ENCODE results near the gene ASB18. TPM values are rescaled to one million over a fixed set of nuclear protein-coding genes. Genes with fewer than 3 reads are reported as not detected.

ASB18 gene
- total and polyA plus RNA-seq, 10 of the 15 experiments (the other 5 are each of a cell fraction or from before 2014, with no cell fraction given), result not detected

DNA sequence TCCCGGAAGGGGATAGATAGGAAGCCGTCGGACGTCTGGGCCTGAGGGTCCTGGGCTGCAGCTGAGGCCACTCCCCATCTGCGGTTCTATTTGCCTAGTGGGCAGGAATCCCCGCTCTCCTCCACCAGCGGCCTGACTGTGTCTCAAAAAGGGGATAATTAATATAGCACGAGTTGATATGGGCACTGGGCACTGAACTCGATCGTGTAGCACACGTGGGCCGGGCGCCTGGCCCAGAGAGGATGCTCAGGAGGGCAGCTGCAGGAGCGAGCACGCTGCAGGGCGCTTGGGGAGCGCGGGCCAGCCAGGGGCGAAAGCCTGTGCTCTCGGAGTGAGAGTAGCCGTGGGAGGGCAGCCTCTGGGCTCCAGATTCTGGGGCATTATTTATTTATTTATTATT lies 87.3 kb downstream of the ASB18 start:
- no peak for ATAC-seq
- no peaks in the 10 kb centered on the region for H3K79me2 ChIP-seq (ENCODE audit: control insufficient read depth, insufficient read depth, low read length)
- no peak overlapping the region for H2AFZ ChIP-seq (ENCODE audit: control insufficient read depth, low read depth, low read length)
- H3K4me1 ChIP-seq (ENCODE audit: control insufficient read depth, insufficient read depth, low read length), result no peaks in the 10 kb centered on the region
- FAIRE-seq, result no peak
- no peak overlapping the region for H3K4me2 ChIP-seq (ENCODE audit: control insufficient read depth, insufficient read depth)
- no peak overlapping the region for H3K4me3 ChIP-seq
- no peaks in the 10 kb centered on the region for H3K36me3 ChIP-seq (ENCODE audit: control insufficient read depth in 2 of 2, insufficient read depth in 2 of 2, low read length in 1 of 2)
- ChIA-PET SMC1A (ENCODE audit: uncharacterized antibody, unreplicated experiment) (no interaction called here), POLR2A (no interaction called here), RAD21 (ENCODE audit: unreplicated experiment) (no interaction called here), CTCF (interaction anchor here (1.2 to 6.0 kb wide), 3 partner anchors 388 to 411 kb away, joined by 3 to 84 read pairs (median 6); no protein-coding TSS in a partner anchor)
- TF ChIP-seq EZH2 (IDR thresholded peaks at IDR 0.05; ENCODE audit: borderline replicate concordance, control insufficient read depth, low read depth, low read length) (no peak), TCF12 (IDR thresholded peaks at IDR 0.05; ENCODE audit: low read depth, low read length) (no peak), MEF2A (IDR thresholded peaks at IDR 0.05; ENCODE audit: insufficient read depth, low read depth, low read length) (no peak), BCL11A (IDR thresholded peaks at IDR 0.05; ENCODE audit: low read depth, low read length) (no peak), NR2C1 (IDR thresholded peaks at IDR 0.05) (no peak), SMARCA5 (IDR thresholded peaks at IDR 0.05) (no peak), ZSCAN29 (IDR thresholded peaks at IDR 0.05) (no peak), MYB (IDR thresholded peaks at IDR 0.05; ENCODE audit: borderline replicate concordance, low read depth, low read length) (no peak), BACH1 (IDR thresholded peaks at IDR 0.05; ENCODE audit: borderline replicate concordance) (no peak), SMC3 (IDR thresholded peaks at IDR 0.05; ENCODE audit: borderline replicate concordance, low read length) (no peak), ZNF384 (IDR thresholded peaks at IDR 0.05; ENCODE audit: borderline replicate concordance, low read depth, low read length) (no peak), KAT2A (conservative IDR thresholded peaks at IDR 0.05; ENCODE audit: control insufficient read depth, low read depth, low read length) (no peak), HDAC2 (IDR thresholded peaks at IDR 0.05) (no peak), RELA (IDR thresholded peaks at IDR 0.05; ENCODE audit: borderline replicate concordance, partially characterized antibody) (no peak), SRF (IDR thresholded peaks at IDR 0.05; ENCODE audit: low read depth in 2 of 2, low read length in 2 of 2) (no peak), POLR2A (IDR thresholded peaks at IDR 0.05; ENCODE audit: low read depth, low read length) (no peak)
- TF ChIP-seq, protein P1, sequence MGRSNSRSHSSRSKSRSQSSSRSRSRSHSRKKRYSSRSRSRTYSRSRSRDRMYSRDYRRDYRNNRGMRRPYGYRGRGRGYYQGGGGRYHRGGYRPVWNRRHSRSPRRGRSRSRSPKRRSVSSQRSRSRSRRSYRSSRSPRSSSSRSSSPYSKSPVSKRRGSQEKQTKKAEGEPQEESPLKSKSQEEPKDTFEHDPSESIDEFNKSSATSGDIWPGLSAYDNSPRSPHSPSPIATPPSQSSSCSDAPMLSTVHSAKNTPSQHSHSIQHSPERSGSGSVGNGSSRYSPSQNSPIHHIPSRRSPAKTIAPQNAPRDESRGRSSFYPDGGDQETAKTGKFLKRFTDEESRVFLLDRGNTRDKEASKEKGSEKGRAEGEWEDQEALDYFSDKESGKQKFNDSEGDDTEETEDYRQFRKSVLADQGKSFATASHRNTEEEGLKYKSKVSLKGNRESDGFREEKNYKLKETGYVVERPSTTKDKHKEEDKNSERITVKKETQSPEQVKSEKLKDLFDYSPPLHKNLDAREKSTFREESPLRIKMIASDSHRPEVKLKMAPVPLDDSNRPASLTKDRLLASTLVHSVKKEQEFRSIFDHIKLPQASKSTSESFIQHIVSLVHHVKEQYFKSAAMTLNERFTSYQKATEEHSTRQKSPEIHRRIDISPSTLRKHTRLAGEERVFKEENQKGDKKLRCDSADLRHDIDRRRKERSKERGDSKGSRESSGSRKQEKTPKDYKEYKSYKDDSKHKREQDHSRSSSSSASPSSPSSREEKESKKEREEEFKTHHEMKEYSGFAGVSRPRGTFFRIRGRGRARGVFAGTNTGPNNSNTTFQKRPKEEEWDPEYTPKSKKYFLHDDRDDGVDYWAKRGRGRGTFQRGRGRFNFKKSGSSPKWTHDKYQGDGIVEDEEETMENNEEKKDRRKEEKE (IDR thresholded peaks at IDR 0.05), result no peak
- TF ChIP-seq, protein P2, sequence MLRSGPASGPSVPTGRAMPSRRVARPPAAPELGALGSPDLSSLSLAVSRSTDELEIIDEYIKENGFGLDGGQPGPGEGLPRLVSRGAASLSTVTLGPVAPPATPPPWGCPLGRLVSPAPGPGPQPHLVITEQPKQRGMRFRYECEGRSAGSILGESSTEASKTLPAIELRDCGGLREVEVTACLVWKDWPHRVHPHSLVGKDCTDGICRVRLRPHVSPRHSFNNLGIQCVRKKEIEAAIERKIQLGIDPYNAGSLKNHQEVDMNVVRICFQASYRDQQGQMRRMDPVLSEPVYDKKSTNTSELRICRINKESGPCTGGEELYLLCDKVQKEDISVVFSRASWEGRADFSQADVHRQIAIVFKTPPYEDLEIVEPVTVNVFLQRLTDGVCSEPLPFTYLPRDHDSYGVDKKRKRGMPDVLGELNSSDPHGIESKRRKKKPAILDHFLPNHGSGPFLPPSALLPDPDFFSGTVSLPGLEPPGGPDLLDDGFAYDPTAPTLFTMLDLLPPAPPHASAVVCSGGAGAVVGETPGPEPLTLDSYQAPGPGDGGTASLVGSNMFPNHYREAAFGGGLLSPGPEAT (IDR thresholded peaks at IDR 0.05; ENCODE audit: low read depth), result no peak
- no peaks in the 10 kb centered on the region for H4K20me1 ChIP-seq (ENCODE audit: control insufficient read depth, insufficient read depth)
- WGBS (ENCODE audit: insufficient coverage, insufficient replicate concordance, low lambda C conversion rate, missing lambda C conversion rate), result 57% methylated on average over 21 of the region's 21 CpGs
- in situ Hi-C loops (cut with MboI) (no loop called here), intact Hi-C loops (cut with micrococcal nuclease; ENCODE audit: unreplicated experiment) (no loop called here)
- H3K9me3 ChIP-seq (replicated peaks; ENCODE audit: control insufficient read depth, insufficient read depth, low read length), result no peaks in the 10 kb centered on the region; the same call in 2 of the 3 replicates
- peaks cover 0 to 4% of the 10 kb centered on the region in 2 experiments; a peak in 3 of 4 replicates for H3K27me3 ChIP-seq (replicated peaks in 1 of 2; ENCODE audit: control insufficient read depth in 2 of 2, insufficient read depth in 2 of 2, low read length in 1 of 2)
- H3K27ac ChIP-seq (ENCODE audit: control insufficient read depth, insufficient read depth), result no peak overlapping the region
- H3K9ac ChIP-seq (ENCODE audit: control insufficient read depth, insufficient read depth, low read length), result no peak overlapping the region
- no peak for DNase-seq (ENCODE audit: low read depth, low spot score)
- no TSS peak for BruUV-seq (replicated peaks)

All from GM12878 (cell line).